SKM-1 (cell line): ENCODE data around the gene KRT16.
"Not testable (repeated sequence)": the region's sequence is repeated elsewhere in the genome, so short reads cannot be mapped to it uniquely, and the experiment has no call there.

Experiments used
- DNase-seq: peaks from one replicate; lab custom pipeline; 2025; ENCODE audit not compliant: unreplicated experiment; lab: John Stamatoyannopoulos, UW

KRT16 gene

GRCh38 chr17:41584331-41584927 lies 28.1 kb downstream of the KRT16 start:
- DNase-seq: not testable (repeated sequence)

- DNase-seq: no peak
Observed at GRCh38 chr17:41583137-41584127, 29.1 kb downstream of the KRT16 start.

GRCh38 chr17:41582061-41582968 lies 30.3 kb downstream of the KRT16 start:
- not testable (repeated sequence) for DNase-seq

GRCh38 chr17:41581366-41582060 lies 31.1 kb downstream of the KRT16 start:
- DNase-seq: no peak

GRCh38 chr17:41580687-41581365 lies 31.7 kb downstream of the KRT16 start:
- DNase-seq: no peak

- no peak for DNase-seq
Observed at GRCh38 chr17:41580244-41580575, 32.4 kb downstream of the KRT16 start.

- DNase-seq: peak; percentile 74
Observed at GRCh38 chr17:41579484-41580243, 32.9 kb downstream of the KRT16 start.

- DNase-seq: no peak
Observed at GRCh38 chr17:41578971-41579370, 33.6 kb downstream of the KRT16 start.

GRCh38 chr17:41578538-41578937 lies 34.0 kb downstream of the KRT16 start:
- no peak for DNase-seq

GRCh38 chr17:41576740-41577139 lies 35.8 kb downstream of the KRT16 start:
- not testable (repeated sequence) for DNase-seq

GRCh38 chr17:41575336-41575735 lies 37.2 kb downstream of the KRT16 start:
- no peak for DNase-seq

GRCh38 chr17:41571561-41572434 lies 40.8 kb downstream of the KRT16 start, which contains the start of gene KRT9:
Gene KRT9, minus strand, starts transcription at chr17:41572059. Its CDS starts 67 bp downstream, at chr17:41571992.
- DNase-seq: no peak

GRCh38 chr17:41567317-41567716 lies 45.2 kb downstream of the KRT16 start:
- peak; percentile 11 for DNase-seq

- no peak for DNase-seq
Observed at GRCh38 chr17:41565338-41565737, 47.2 kb downstream of the KRT16 start.

- DNase-seq: no peak
Observed at GRCh38 chr17:41563607-41564170, 48.9 kb downstream of the KRT16 start.

GRCh38 chr17:41561554-41561953 lies 51.0 kb downstream of the KRT16 start:
- DNase-seq: no peak
